ENCODE data around the gene NUMB.
"Not testable (repeated sequence)": the region's sequence is repeated elsewhere in the genome, so short reads cannot be mapped to it uniquely, and the experiment has no call there.

Gene NUMB

GRCh38 chr14:73465823-73466532, 7.6 kb upstream of the NUMB start:
- peak; percentile 44 for DNase-seq

- DNase-seq = peak; percentile 93
These were observed 5.1 kb upstream of the NUMB start for GRCh38 chr14:73463411-73463810.

GRCh38 chr14:73462815-73463214, 4.5 kb upstream of the NUMB start:
- no peak for DNase-seq

DNA sequence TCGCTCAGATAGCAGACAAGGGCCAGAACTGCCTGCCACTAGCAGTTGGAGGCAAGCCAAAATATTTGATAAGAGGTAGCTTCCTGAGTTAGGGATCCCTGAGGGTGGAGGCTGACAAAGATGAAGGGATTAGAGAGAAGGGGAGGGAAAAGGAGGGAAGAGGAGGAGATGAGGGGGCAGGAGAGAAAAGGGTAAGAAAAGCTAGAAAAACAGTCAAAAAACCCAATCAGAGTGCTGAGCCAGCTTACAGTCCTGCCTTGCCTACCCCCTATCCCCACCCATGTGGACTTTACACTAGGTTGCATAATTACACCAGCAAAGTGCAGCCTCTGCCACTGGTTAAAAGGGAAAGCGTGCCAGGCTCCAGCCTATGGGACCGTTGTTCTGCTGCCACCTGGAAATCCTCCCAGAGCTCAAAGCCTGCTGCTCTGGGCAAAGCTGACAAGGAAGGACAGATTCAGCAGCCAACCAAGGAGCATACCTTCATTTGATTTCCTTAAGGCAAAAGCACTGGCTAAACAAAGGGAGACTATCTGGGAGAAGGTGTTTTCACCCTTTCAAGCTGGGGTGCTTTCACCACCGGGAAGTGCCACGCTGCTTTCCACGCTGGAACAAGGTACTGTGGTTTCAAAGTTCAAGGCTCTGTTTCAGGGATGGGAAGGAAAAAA, 3.8 kb upstream of the NUMB start:
- DNase-seq = peak; percentile 15

DNA sequence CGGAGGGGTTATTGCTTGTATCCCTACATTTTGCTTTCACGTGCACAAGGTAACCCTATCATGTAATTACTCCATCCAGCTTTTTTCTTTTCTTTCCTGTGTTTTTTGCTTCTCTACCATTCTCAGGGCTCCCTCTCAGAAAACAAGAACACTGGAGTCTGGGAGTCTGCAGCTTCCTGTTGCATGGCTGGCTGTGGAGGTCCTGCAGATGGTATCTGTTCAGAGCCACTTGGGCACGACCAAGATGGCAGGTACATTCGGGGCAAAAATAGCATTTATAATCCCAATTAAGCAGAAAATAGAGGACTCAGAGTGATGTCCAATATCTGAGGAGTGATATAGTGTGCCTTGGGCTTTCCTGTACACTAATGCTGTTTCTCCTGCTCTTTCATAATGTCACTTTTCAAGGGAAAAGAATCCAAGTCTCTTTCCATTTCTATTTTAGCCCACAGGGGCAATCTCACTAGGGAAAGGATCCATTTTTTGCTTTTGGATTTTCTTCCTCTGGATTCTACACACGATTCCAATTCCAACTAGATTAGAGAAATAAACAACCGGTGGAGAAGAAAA, 3.2 kb upstream of the NUMB start:
- no peak for DNase-seq

DNA sequence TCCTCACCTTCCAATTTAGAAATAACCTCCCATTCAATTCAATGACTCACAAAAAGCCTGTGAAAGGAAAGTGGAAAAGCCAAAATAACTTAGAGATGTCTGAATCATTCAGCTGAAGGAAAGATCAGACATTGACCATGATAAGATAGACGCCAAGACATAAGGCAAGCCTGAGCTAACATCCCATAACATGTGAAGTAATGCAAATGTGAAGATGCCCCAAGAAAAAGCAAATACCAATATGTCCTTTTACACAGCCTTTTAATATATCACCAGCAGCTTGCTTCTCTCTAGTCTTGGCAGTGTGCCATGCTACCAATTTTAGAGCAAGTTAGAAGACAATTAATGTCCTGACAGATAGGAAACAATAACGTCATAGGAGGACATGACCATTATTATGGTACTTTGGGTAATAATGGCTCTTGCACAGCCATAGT, 2.4 kb upstream of the NUMB start:
- peak; percentile 50 for DNase-seq

- no peak for DNase-seq
These were observed 1.6 kb upstream of the NUMB start for GRCh38 chr14:73459959-73460358.

GRCh38 chr14:73457924-73458182, 493 bp downstream of the NUMB start:
- no peak for DNase-seq

GRCh38 chr14:73457041-73457923, 1.1 kb downstream of the NUMB start:
- DNase-seq = peak; percentile 60

GRCh38 chr14:73455294-73455693, 3.1 kb downstream of the NUMB start:
- DNase-seq = no peak

DNA sequence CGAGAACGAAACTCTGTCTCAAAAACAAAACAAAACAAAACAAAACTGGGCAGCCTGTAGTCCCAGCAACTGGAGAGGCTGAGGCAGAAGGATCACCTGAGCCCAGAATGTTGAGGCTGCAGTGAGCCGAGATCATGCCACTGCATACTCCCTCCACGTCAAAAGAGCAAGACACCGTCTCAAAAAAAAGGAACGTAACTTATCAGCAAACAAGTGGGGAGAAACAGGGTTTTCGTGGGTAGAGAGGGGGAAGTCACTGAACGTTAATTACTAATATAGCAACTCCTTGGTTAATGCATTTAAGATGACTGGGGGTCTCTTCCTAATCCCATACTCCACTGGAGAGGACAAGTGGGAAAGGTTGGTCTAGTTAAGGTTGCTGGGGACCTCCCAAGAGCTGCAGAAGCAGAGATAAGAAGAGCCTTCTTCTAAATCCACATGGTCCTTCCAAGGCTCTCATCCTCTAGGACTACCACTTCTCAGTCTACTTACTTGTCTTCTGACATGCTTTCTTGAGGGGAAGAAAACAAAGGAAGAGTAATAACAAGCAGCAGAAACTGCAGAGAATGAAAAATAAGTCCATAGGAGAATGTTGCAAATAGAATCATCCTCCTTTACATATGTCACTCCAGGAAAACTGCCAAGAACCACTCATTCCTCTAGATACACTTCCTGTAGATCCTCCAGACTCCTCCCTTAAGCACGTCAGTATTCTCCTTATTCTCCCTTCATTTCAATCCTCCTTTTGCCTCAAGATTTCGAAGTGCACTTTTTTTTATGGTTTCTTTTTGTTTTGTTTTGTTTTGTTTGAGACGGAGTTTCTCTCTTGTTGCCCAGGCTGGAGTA, 5.8 kb downstream of the NUMB start:
- peak; percentile 91 for DNase-seq

DNA sequence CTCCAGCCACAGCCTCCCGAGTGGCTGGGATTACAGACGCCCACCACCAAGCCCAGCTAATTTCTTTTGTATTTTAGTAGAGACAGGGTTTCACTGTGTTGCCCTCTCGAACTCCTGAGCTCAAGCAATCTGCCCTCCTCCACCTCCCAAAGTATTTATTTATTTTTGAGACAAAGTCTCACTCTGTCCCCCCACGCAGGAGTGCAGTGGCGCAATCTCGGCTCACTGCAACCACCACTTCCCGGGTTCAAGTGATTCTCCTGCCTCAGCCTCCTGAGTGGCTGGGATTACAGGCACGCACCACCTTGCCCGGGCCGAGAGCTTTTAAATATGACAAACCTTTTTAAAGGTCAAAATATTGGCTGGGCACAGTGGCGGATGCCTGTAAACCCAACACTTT, 14.6 kb downstream of the NUMB start:
- no peak for DNase-seq

GRCh38 chr14:73441286-73441685, 17.1 kb downstream of the NUMB start:
- no peak for DNase-seq

GRCh38 chr14:73438993-73439392, 19.4 kb downstream of the NUMB start:
- DNase-seq = no peak

GRCh38 chr14:73437206-73437605, 21.1 kb downstream of the NUMB start:
- DNase-seq = no peak

DNA sequence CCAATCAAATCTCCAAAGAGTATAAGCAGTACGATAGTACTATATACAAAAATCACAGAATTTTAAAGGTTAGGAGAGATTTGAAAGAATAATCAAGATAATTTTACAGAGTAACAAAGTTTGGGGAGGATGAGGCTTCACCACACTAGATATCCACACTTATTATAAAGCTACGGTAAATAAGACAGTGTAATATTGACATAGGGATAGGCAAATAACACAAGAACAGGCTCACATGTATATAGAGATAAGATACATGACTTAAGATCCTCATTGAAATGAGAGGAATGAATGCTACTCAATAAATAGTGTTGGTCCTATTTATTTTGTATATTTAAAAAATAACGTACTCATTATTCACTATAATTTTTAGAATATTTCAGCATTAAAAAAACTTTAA, 26.2 kb downstream of the NUMB start:
- DNase-seq = no peak

DNA sequence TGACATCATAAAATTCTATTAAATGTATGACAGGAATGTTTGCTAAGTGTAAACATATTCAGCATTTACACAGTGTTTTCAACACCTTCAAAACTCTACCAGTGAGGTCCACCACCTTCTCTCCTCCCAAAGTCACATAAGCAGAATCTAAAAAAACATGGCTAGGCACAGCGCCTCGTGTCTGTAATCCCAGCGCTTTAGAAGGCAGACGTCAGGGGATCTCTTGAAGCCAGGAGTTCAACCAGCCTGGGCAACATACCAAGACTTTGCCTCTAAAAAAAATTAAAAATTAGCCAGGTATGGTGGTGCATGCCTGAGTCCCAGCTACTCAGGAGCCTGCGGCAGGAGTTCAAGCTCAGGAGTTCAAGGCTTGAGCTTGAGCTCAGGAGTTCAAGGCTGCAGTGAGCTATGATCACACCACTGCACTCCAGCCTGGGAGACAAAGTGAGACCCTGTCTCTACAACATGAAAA, 30.0 kb downstream of the NUMB start:
- no peak for DNase-seq

DNA sequence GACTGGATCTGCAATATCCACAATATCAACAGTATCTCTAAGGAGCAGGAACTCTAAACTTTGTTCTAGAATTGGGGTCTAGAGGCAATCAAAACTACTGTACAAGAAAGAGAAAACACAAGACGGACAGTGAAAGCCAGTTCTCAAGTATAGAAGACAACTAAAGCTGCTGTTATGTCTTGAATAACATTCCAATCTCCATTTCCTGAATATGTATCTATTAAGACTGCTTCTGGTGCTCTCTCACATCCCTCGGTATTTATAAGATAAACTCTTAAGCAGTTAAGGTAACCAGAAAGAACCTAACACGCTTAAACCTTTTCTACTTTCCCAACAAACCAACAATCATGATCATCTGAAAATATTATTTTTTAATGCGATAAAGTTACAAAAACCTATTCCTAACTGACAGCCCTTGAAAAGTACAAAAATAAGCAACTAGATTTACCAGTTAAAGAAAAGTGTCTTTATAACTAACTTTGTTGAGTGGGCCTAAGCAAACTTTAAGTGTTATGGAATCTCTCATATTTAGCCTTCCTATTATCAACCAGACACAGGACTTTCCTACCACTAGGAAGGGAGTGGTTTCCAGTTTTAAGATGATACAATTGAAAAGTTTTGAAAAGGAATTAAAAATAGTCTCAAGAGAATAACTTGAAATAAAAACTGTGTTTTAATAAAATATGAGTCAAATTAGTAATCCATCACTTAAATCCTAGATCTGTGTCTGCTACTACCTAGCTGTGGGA, 30.7 kb downstream of the NUMB start:
- DNase-seq = no peak

GRCh38 chr14:73426877-73427276, 31.5 kb downstream of the NUMB start:
- DNase-seq = peak; percentile 75

- no peak for DNase-seq
These were observed 33.9 kb downstream of the NUMB start for GRCh38 chr14:73424453-73424852.

- not testable (repeated sequence) for DNase-seq
These were observed 35.3 kb downstream of the NUMB start for GRCh38 chr14:73423092-73423491.

GRCh38 chr14:73422515-73422914, 35.8 kb downstream of the NUMB start:
- DNase-seq = no peak

Data from EL (cell line).